Ishikawa (cell line): ENCODE measurements around the gene PITPNM2.

Experiments used
- CREB1 ChIP-seq: IDR thresholded peaks from 2 replicates; pipeline ENCODE4 v1.6.1; 2012; ENCODE audit warnings: low read depth
- EP300 ChIP-seq: IDR thresholded peaks from 2 replicates; pipeline ENCODE4 v1.6.1; 2012; ENCODE audit warnings: borderline replicate concordance
- TAF1 ChIP-seq: IDR thresholded peaks from 2 replicates; pipeline ENCODE4 v1.6.1; 2012; ENCODE audit warnings: low read depth, mild to moderate bottlenecking
- TCF12 ChIP-seq: IDR thresholded peaks from 2 replicates; pipeline ENCODE4 v1.6.1; 2012; ENCODE audit warnings: low read depth
- TF ChIP-seq, protein P1 (sequence below): IDR thresholded peaks from 2 replicates; pipeline ENCODE4 v1.6.1; 2012

- TF ChIP-seq TAF1 (no peak), CREB1 (peak; percentile 73; the same call in 1 of the 2 replicates), TCF12 (peak; percentile 93), EP300 (peak; percentile 87)
- TF ChIP-seq, protein P1, sequence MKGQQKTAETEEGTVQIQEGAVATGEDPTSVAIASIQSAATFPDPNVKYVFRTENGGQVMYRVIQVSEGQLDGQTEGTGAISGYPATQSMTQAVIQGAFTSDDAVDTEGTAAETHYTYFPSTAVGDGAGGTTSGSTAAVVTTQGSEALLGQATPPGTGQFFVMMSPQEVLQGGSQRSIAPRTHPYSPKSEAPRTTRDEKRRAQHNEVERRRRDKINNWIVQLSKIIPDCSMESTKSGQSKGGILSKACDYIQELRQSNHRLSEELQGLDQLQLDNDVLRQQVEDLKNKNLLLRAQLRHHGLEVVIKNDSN: no peak; the same call in 1 of the 2 replicates
These were observed 45.6 kb downstream of the PITPNM2 start for GRCh38 chr12:123105211-123105826.
